Testis (tissue), 3 donors: ENCODE results near the gene P2RY8. TPM values are rescaled to one million over a fixed set of nuclear protein-coding genes. Genes with fewer than 3 reads are reported as not detected.

Experiments
- DNase-seq: peaks from one replicate; pipeline ENCODE4 v3.0.0-alpha.2; 2019
- H3K27ac ChIP-seq, 2 donors: fragments of 200-600 bp; sonication (generic); one replicate each; pipeline ENCODE4 v1.5.1; 2019
- H3K27me3 ChIP-seq: fragments of 200-600 bp; sonication (generic); one replicate; pipeline ENCODE4 v1.5.1; 2019
- H3K36me3 ChIP-seq: fragments of 200-600 bp; sonication (generic); one replicate; pipeline ENCODE4 v1.5.1; 2017; ENCODE audit warnings: low read depth; ENCODE audit errors: missing control alignments
- H3K4me1 ChIP-seq: fragments of 200-600 bp; sonication (generic); one replicate; pipeline ENCODE4 v1.5.1; 2019
- H3K4me3 ChIP-seq, 2 donors: fragments of 200-600 bp; sonication (generic); one replicate each; pipeline ENCODE4 v1.5.1; 2017 to 2019
- H3K9me3 ChIP-seq: fragments of 200-600 bp; sonication (generic); one replicate; pipeline ENCODE4 v1.5.1; 2017
- POLR2A ChIP-seq: fragments of 450-650 bp; IDR thresholded peaks from one replicate; pipeline ENCODE4 v1.6.1; 2017; ENCODE audit warnings: antibody characterized with exemption, mild to moderate bottlenecking, moderate library complexity
- WGBS, 2 donors: methylation state at CpG; one replicate each; pipeline ENCODE4 v1.1.5; 2018; 5-methylcytosine and 5-hydroxymethylcytosine counted together
- intact Hi-C: fragments of 100-400 bp; cut with DNase I; formaldehyde crosslinking; loops from one replicate; pipeline ENCODE4 v1.15.1; 2023; ENCODE audit warnings: low total_unique reads
- polyA plus RNA-seq: library from polyadenylated mRNA; stranded (reverse); fragments of 350-450 nt; fragmentation: Illumina TruSeq; extraction: RNeasy Lipid Tissue Mini Kit (QIAGEN cat#74804); gene quantifications from one replicate; pipeline ENCODE4 v1.2.3, GENCODE V29; 2014; ENCODE audit warnings: low read depth, low replicate concordance; ENCODE audit not compliant: insufficient read depth
- total RNA-seq, 2 donors: library from RNA; depleted of rRNA; stranded (reverse); fragments of >200 nt; gene quantifications; one replicate each; pipeline ENCODE4 v1.2.3, GENCODE V29; 2016
- TF ChIP-seq, protein P1 (sequence below), 3 experiments: fragments of 450-650 bp in 2 of 3; fragments of 200-600 bp in 1 of 3; sonication (generic) in 1 of 3; IDR thresholded peaks; one replicate each; pipeline ENCODE4 v1.5.1; 2016 to 2019; ENCODE audit warnings: antibody characterized with exemption in 3 of 3, mild to moderate bottlenecking in 2 of 3, moderate library complexity in 1 of 3

The P2RY8 gene
- total and polyA plus RNA-seq, 3 donors from 2014 or later: 0.24 to 1.1 (median 0.50) TPM

DNA sequence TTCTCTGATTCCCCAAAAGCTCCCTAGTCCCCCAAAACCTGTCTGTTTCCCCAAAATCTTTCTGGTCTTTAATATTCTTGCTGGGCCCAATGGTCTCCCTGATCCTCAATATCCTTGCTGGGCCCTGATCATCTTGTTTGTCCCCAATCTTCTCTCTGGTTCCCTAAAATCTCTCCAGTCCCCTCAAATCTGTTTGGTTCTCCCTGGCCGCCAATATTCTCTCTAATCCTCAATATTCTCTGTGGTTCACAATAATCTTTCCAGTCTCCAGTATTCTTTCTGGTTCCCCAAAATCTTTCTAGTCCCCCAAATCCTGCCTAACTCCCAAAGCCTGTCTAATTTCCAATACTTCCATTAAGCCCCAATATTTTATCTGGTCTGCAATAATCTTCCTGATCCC lies 18.5 kb downstream of the P2RY8 start:
- Histone ChIP-seq H3K4me1 (no peaks in the 10 kb centered on the region), H3K9me3 (no peaks in the 10 kb centered on the region), H3K27me3 (no peaks in the 10 kb centered on the region), H3K36me3 (no peaks in the 10 kb centered on the region), H3K4me3 (no peak overlapping the region), H3K27ac (no peak overlapping the region)
- WGBS, 2 donors: 88 to 94% methylated on average over 1 of the region's 1 CpG
- intact Hi-C loops: no loop called here
- TF ChIP-seq POLR2A: no peak
- TF ChIP-seq, protein P1, sequence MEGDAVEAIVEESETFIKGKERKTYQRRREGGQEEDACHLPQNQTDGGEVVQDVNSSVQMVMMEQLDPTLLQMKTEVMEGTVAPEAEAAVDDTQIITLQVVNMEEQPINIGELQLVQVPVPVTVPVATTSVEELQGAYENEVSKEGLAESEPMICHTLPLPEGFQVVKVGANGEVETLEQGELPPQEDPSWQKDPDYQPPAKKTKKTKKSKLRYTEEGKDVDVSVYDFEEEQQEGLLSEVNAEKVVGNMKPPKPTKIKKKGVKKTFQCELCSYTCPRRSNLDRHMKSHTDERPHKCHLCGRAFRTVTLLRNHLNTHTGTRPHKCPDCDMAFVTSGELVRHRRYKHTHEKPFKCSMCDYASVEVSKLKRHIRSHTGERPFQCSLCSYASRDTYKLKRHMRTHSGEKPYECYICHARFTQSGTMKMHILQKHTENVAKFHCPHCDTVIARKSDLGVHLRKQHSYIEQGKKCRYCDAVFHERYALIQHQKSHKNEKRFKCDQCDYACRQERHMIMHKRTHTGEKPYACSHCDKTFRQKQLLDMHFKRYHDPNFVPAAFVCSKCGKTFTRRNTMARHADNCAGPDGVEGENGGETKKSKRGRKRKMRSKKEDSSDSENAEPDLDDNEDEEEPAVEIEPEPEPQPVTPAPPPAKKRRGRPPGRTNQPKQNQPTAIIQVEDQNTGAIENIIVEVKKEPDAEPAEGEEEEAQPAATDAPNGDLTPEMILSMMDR (IDR thresholded peaks at IDR 0.05): no peak
- no peak for DNase-seq

DNA sequence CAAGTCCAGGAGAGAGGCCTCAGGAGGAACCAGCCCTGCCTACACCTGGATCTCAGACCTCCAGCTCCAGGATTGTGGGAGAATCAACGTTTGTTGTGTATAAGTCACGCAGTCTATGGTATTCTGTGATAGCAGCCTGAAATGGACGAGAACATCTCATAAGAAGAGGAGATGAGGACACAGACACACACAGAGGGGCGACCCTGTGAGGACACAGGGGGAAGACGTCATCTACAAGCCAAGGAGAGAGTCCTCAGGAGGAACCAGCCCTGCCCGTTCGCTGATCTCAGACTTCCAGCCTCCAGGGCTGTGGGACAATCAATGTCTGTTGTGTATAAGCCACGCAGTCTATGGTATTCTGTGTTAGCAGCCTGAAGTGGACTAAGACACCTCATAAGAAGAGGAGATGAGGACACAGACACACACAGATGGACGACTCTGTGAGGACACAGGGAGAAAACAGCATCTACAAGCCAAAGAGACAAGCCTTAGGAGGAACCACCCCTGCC lies 20.3 kb downstream of the P2RY8 start:
- no peak for TF ChIP-seq POLR2A
- TF ChIP-seq, protein P1 (IDR thresholded peaks at IDR 0.05): no peak
- Histone ChIP-seq H3K36me3 (no peaks in the 10 kb centered on the region), H3K27ac (no peak overlapping the region), H3K4me1 (no peaks in the 10 kb centered on the region), H3K9me3 (no peaks in the 10 kb centered on the region), H3K27me3 (no peaks in the 10 kb centered on the region), H3K4me3 (no peak overlapping the region)
- DNase-seq: no peak
- WGBS, 2 donors: 79 to 85% methylated on average over 9 of the region's 9 CpGs
- intact Hi-C loops: no loop called here

DNA sequence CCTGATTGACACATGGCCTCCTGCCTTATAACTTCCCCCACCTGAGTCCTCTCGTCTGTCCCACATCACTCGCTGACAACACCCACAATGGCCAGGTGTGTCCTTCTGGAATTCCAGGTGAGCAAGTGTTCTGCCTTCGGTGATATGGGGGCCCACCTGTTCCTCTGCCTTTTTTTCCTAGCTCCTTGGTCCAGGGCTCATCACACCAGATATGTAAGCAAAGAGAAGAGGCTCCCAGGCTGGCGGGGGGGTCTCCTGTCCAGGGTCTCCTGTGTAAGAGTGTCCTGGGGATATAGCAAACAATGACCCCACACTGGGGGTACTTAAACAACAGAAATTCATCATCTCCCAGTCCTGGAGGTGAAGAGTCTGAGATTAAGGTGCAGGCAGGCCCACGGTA lies 25.2 kb downstream of the P2RY8 start:
- no peak overlapping the region for H3K27ac ChIP-seq
- 93 to 94% methylated on average over 5 of the region's 5 CpGs for WGBS, 2 donors
- TF ChIP-seq POLR2A: no peak
- no peaks in the 10 kb centered on the region for H3K9me3 ChIP-seq
- H3K36me3 ChIP-seq: no peaks in the 10 kb centered on the region
- H3K4me1 ChIP-seq: no peaks in the 10 kb centered on the region
- DNase-seq: no peak
- intact Hi-C loops: no loop called here
- H3K4me3 ChIP-seq: no peak overlapping the region
- H3K27me3 ChIP-seq: no peaks in the 10 kb centered on the region

DNA sequence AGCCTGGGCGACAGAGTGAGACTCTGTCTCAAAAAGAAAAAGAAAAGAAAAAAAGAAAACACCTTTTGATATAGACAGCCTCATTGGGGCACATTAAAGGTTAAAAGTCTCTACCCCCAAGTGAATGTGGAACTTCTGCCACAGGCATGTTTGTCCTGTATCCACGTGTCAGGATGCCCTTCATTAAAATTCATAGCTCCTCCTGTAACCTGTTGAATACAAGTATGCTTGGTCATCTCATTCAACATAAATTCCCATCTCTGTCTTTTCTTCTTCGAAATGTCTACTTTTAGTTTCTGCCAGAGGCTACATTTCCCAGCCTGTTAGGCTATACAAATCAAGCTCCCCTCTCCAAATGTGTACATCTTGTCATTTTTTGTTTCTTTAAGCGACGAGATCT lies 25.8 kb downstream of the P2RY8 start:
- no peak overlapping the region for H3K27ac ChIP-seq
- intact Hi-C loops: no loop called here
- no peak for DNase-seq
- no peak overlapping the region for H3K4me3 ChIP-seq
- H3K4me1 ChIP-seq: no peaks in the 10 kb centered on the region
- no peaks in the 10 kb centered on the region for H3K9me3 ChIP-seq
- no peak for TF ChIP-seq POLR2A
- TF ChIP-seq, protein P1 (IDR thresholded peaks at IDR 0.05): no peak
- no peaks in the 10 kb centered on the region for H3K27me3 ChIP-seq
- H3K36me3 ChIP-seq: no peaks in the 10 kb centered on the region
- 64 to 82% methylated on average over 5 of the region's 5 CpGs for WGBS, 2 donors

DNA sequence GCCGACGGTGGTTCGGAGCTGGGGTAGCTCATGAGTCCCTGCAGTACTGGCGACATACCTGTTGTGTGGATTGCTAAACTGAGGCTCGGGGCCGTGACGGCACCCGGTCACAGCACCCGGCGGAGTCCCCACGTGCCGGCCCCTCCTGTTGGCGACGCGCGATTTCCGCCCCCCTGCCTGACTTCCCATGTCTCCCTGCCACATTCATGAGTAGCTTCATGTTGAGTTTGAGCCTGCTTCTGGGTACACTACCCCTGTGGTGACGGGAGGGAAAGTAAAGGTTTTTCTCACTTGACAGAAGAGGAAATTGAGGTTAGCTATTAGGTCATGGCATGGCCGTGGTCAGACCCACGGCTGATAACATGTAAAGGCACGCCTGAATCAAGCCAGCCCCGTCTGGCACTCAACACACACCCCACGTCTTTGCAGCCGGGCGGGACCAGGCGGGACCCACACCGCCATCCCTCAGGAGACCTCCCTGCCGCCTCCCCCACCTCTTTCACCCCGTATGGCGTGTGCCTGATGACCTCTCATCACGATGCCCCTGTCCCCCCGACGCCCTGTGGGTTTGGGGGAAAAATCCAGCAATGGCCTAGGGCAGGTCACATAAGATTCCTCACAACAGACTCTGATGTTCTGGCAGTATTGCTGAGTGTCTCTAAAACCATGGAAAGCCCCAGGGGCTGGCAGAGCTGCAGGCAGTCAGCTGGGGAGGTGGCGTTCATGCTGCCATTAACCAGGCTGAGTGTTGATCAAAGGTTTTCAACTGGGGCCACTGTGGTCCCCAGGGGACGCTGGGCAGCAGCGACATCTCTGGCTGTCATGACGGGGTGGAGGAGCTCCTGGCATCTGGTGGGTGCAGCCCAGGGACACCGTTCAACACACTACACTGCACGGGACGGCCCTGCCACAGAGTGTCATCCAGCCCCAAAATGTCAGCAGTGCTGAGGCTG lies 29.2 kb downstream of the P2RY8 start:
- intact Hi-C loops: no loop called here
- DNase-seq: no peak

More for the DNA sequence above, 29.2 kb downstream of the P2RY8 start:
- TF ChIP-seq, protein P1 (IDR thresholded peaks at IDR 0.05): no peak
- TF ChIP-seq POLR2A: no peak
- Histone ChIP-seq H3K27me3 (no peaks in the 10 kb centered on the region), H3K27ac (no peak overlapping the region), H3K9me3 (no peaks in the 10 kb centered on the region), H3K4me3 (no peak overlapping the region), H3K4me1 (no peaks in the 10 kb centered on the region), H3K36me3 (no peaks in the 10 kb centered on the region)
- WGBS, 2 donors: 78 to 85% methylated on average over 19 to 40 of the region's 40 CpGs
